ENCODE results near the gene CRYGB. TPM values are rescaled to one million over a fixed set of nuclear protein-coding genes. Genes with fewer than 3 reads are reported as not detected.

Gene CRYGB, protein sequence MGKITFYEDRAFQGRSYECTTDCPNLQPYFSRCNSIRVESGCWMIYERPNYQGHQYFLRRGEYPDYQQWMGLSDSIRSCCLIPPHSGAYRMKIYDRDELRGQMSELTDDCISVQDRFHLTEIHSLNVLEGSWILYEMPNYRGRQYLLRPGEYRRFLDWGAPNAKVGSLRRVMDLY
- not detected in 2 replicates for total RNA-seq

DNA sequence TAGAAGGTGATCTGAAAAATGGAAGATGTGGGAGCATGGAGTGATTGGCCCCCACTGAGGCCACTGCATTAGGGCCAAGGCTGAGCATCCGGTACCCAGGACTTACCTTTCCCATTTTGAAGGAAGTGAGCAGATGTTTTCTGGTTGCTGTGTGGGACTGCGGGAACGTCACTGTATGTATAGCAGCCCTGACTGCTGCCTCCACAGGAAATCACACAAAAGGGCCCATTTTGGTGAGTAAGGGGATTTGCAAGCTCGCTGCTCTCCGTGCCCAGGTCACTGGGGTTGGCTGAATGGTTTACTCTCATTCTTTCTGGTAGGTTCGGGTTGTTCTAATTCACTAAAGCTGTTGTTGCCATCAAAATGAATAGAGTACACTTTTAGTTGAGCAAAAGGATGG is at the start of gene CRYGB:
CRYGB (minus strand) TSS at position 153 of the 400 bp plus-strand sequence; CDS start at position 115, 38 bp downstream.

DNA sequence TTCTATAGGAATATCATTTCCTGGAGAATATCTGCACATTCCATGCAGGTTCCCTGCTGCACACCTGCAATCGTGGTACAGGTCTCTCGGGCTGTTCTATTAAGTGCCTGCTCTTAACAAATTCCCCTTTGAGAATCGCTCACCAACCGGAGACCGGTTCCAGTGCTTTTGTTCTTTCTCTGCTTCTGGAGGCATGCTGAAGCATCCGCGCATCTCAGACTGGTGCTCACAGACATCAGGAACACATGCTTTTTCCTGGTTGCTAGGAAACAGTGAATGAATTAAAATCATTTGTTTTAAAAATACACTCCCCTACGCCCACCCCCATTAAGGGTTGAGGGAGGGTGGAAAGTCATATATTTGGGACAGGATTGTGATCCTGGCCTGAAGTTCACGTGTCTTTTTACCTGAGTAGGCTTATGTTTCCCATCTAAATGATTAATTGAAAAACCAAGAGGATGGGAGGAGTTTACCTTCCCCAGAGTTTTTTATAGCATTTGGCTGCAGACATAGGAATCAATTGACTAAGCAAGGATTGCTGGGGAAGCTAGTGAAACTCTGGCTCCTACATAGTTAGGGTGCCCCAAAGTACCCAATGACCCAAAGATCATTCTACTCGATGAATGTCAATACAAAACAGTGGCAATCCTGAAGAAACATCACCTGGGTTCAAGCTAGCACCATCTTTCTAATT is 44.0 kb upstream of the CRYGB start, which contains the start of gene C2orf80:
C2orf80 (minus strand) TSS at position 221 of the 694 bp plus-strand sequence. CDS start 3,044 bp downstream, outside the sequence.

DNA sequence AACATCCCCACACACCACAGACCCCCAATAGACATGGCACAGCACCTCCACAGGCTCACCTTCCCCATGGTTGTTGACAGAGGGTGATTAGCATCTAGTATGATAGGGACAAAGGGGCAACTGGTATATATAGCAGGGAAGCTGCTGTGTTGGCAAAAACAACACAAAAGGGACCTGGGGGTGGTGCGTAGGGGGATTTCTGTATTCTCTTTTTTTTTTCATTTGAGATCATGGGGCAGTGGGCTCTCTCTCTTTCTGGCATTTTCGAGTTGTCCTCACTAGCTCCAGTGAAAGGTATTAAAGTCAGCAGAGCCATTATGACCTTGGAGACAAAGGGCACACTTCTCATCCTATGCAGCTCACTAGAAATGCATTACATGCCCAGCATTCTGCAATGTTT is 17.5 kb upstream of the CRYGB start, which contains the start of gene CRYGA:
CRYGA (minus strand) TSS at position 101 of the 400 bp plus-strand sequence; CDS start at position 68, 33 bp downstream.

DNA sequence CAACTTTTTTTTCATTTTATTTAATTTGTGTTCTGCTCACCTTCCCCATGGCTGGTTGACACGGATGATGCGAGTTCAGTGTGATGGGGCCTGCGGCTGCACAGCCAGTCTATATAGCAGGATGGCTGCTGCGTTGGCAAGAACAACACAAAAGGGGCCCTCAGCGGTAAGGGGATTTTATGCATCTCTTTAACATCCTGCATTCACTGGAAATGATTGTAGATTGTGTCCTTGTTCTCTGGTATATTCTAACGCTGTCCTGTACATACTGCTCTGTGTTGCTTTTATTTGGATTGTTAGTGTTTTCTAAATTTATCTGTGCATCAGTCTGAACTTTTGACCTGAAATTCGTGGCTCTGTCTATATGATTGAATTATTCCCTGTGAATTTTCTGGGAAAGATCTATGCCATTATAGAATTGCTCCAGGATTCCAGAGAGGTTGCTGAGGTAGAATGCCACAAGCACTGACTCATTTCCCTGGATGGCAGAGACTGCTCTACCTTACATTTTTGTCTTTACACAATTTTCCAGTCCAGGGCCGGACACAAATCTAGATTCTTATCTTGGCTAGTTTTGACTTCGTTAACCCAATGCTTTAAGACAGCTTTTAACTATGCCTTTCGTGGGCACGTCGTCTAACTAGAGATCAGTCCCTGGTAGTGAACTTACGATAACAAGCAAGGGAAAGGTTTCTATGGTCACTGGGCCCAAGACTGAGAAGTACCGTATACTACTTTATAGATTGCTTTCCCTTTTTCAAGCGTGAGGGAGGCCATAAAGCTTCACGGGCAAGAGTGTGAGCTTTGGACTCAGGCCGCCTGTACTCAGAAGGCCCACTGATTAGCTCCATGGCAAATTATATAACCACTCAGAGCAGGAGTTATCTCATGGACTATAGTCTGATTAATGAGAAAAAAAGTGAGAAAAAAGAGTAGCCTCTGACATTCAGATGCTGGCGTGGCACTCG is 15.9 kb downstream of the CRYGB start, which contains the start of gene CRYGC:
CRYGC (minus strand) TSS at position 85 of the 968 bp plus-strand sequence; CDS start at position 49, 36 bp downstream.

DNA sequence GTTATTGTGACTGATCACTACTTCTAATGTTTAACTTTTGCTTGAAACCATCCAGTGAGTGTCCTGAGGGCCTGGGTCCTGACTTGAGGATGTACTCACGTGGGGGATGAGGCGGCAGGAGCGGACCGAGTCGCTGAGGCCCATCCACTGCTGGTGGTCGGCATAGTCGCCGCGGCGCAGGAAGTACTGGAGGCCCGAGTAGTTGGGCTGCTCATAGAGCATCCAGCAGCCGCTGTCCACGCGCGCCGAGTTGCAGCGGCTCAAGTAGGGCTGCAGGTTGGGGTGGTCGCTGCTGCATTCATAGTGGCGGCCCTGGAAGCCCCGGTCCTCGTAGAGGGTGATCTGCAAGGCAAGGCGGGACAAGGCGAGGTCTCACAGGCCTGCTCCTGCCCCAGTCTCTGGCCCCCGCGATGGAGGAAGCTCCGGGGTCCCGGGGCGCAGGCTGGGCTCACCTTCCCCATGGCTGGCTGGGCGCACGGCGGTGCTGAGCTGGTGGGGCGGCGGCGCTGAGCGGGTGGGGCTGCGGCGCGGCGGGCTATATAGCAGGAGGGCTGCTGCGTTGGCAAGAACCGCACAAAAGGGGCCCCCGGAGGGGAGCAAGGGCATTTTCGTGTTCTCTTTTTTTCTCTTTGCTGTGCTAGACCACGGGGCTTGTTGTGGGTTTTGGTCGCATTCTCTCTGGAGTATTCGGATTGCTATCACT is 21.8 kb downstream of the CRYGB start, which contains the start of gene CRYGD:
CRYGD (minus strand) TSS at position 512 of the 703 bp plus-strand sequence; CDS start at position 461, 51 bp downstream.

Other genes with a start within 250 kb of the CRYGB start
- gene PLEKHM3, start 120.6 kb downstream of the CRYGB start, total RNA-seq: 11.7 and 16.6 TPM in 2 replicates
- gene CRYGD, start 21.6 kb downstream of the CRYGB start, total RNA-seq: not detected in 2 replicates
- not detected in 2 replicates for gene CRYGC, start 16.3 kb downstream of the CRYGB start, total RNA-seq
- gene CRYGA, start 17.4 kb upstream of the CRYGB start, total RNA-seq: not detected in 2 replicates
- not detected in 2 replicates for gene C2orf80, start 43.9 kb upstream of the CRYGB start, total RNA-seq
- gene IDH1, start 108.9 kb upstream of the CRYGB start, total RNA-seq: 232 and 330 TPM in 2 replicates
- 38.1 and 44.8 TPM in 2 replicates for gene PIKFYVE, start 120.1 kb upstream of the CRYGB start, total RNA-seq

Data from uterine smooth muscle cell (primary cell).